H7 (cell line): Measurements from ENCODE around the gene FOLR3. TPM values are rescaled to one million over a fixed set of nuclear protein-coding genes. Genes with fewer than 3 reads are reported as not detected.

Source experiments
- total RNA-seq: library from RNA; depleted of rRNA; stranded (reverse); fragments of >200 nt; shearing (Covaris generic); gene quantifications from 2 replicates; pipeline ENCODE4 v1.2.3, GENCODE V29; 2014; rRNA removed

The FOLR3 gene
- total RNA-seq, 1 experiment from 2014 or later: not detected

Other genes starting within 250 kb of the FOLR3 start
- 4.2 and 7.6 TPM in 2 replicates for gene XNDC1N, start 207.1 kb upstream of the FOLR3 start, total RNA-seq
- 18.7 and 22.7 TPM in 2 replicates for gene RNF121, start 206.7 kb upstream of the FOLR3 start, total RNA-seq
- 3.1 and 4.5 TPM in 2 replicates for gene IL18BP, start 136.8 kb upstream of the FOLR3 start, total RNA-seq
- 97.5 and 125 TPM in 2 replicates for gene NUMA1, start 55.2 kb upstream of the FOLR3 start, total RNA-seq
- gene LRRC51, start 54.9 kb upstream of the FOLR3 start, total RNA-seq: 4.2 and 6.7 TPM in 2 replicates
- gene LAMTOR1, start 32.4 kb upstream of the FOLR3 start, total RNA-seq: 97.8 and 114 TPM in 2 replicates
- gene TOMT, start 29.8 kb upstream of the FOLR3 start, total RNA-seq: 0.14 TPM in 1 of 2 replicates, not detected in the other
- 50.0 and 62.6 TPM in 2 replicates for gene ANAPC15, start 23.0 kb upstream of the FOLR3 start, total RNA-seq
- gene FOLR1, start 56.4 kb downstream of the FOLR3 start, total RNA-seq: 0.41 and 1.3 TPM in 2 replicates
- not detected in 2 replicates for gene FOLR2, start 81.1 kb downstream of the FOLR3 start, total RNA-seq
- 98.6 and 109 TPM in 2 replicates for gene INPPL1, start 89.0 kb downstream of the FOLR3 start, total RNA-seq
- 2.5 and 2.8 TPM in 2 replicates for gene PHOX2A, start 108.5 kb downstream of the FOLR3 start, total RNA-seq